Colonic mucosa (tissue), 4 donors: Measurements from ENCODE around the gene GNG7. TPM values are rescaled to one million over a fixed set of nuclear protein-coding genes. Genes with fewer than 3 reads are reported as not detected.

Experiments
- DNase-seq: peaks from one replicate; pipeline ENCODE4 v3.0.0-alpha.2; 2020
- H3K27ac ChIP-seq: fragments of 200-600 bp; one replicate; pipeline ENCODE4 v1.8.0; 2021
- H3K27me3 ChIP-seq: fragments of 200-600 bp; one replicate; pipeline ENCODE4 v1.8.0; 2021
- H3K36me3 ChIP-seq: fragments of 200-600 bp; one replicate; pipeline ENCODE4 v1.8.0; 2021
- H3K4me1 ChIP-seq: fragments of 200-600 bp; one replicate; pipeline ENCODE4 v1.8.0; 2021; ENCODE audit warnings: mild to moderate bottlenecking
- H3K4me3 ChIP-seq: fragments of 200-600 bp; one replicate; pipeline ENCODE4 v1.8.0; 2021
- H3K9ac ChIP-seq, 2 donors: one replicate each; pipeline ENCODE4 v1.7.0; 2013; ENCODE audit warnings: control low read depth in 2 of 2, low read depth in 2 of 2, low read length in 2 of 2
- H3K9me3 ChIP-seq: fragments of 200-600 bp; one replicate; pipeline ENCODE4 v1.8.0; 2021
- CTCF ChIP-seq: fragments of 200-600 bp; IDR thresholded peaks from one replicate; pipeline ENCODE4 v1.8.0; 2022; ENCODE audit warnings: antibody characterized with exemption, mild to moderate bottlenecking
- intact Hi-C: fragments of 100-400 bp; cut with DNase I; formaldehyde crosslinking; loops from one replicate; pipeline ENCODE4 v1.14.1; 2022
- total RNA-seq, 2 donors: library from RNA; stranded (reverse); fragmentation: NEBNext Ultra II Directional in 1 of 2; extraction: Animal tissue kit (Norgen Biotek cat#: 25700) in 1 of 2; gene quantifications; one replicate each; pipeline ENCODE4 v1.2.1, GENCODE V29; 2021
- donor health status: healthy.
- donor health status: DM: no; HTN: no; CAD: no.
- donor health status: DM: no; HTN: no; CAD: no.

The GNG7 gene
- total RNA-seq, 2 donors from 2014 or later, result 1.5 to 3.2 TPM

GRCh38 chr19:2720777-2721569 lies 18.5 kb upstream of the GNG7 start, which contains the start of gene DIRAS1:
Gene DIRAS1, minus strand, starts transcription at chr19:2721372. Its CDS starts 3,566 bp downstream, at chr19:2717806.
- Histone ChIP-seq H3K9me3 (no peaks in the 10 kb centered on the region), H3K9ac (peak within 1 kb of the TSS in 1 of 2 donors; percentile 12), H3K4me3 (no peak within 1 kb of the TSS), H3K4me1 (no peaks in the 10 kb centered on the region), H3K27me3 (peaks cover 24% of the 10 kb centered on the region), H3K36me3 (no peaks in the 10 kb centered on the region), H3K27ac (no peak within 1 kb of the TSS)
- no peak for DNase-seq
- no peak for TF ChIP-seq CTCF
- intact Hi-C loops, result no loop called here

GRCh38 chr19:2719920-2720776 lies 17.7 kb upstream of the GNG7 start:
- Histone ChIP-seq H3K4me1 (no peaks in the 10 kb centered on the region), H3K4me3 (no peak overlapping the region), H3K9me3 (no peaks in the 10 kb centered on the region), H3K36me3 (no peaks in the 10 kb centered on the region), H3K9ac (no peak overlapping the region), H3K27ac (no peak overlapping the region), H3K27me3 (peaks cover 24% of the 10 kb centered on the region)
- intact Hi-C loops, result no loop called here
- no peak for TF ChIP-seq CTCF
- no peak for DNase-seq

GRCh38 chr19:2719232-2719735 lies 16.8 kb upstream of the GNG7 start:
- Histone ChIP-seq H3K27me3 (peaks cover 24% of the 10 kb centered on the region), H3K9ac (no peak overlapping the region), H3K4me3 (no peak overlapping the region), H3K36me3 (no peaks in the 10 kb centered on the region), H3K4me1 (no peaks in the 10 kb centered on the region), H3K9me3 (no peaks in the 10 kb centered on the region), H3K27ac (no peak overlapping the region)
- DNase-seq, result no peak
- no peak for TF ChIP-seq CTCF
- intact Hi-C loops, result no loop called here

- no peak for TF ChIP-seq CTCF
- Histone ChIP-seq H3K27me3 (peaks cover 24% of the 10 kb centered on the region), H3K9ac (no peak overlapping the region), H3K27ac (no peak overlapping the region), H3K4me3 (no peak overlapping the region), H3K9me3 (no peaks in the 10 kb centered on the region), H3K4me1 (no peaks in the 10 kb centered on the region), H3K36me3 (no peaks in the 10 kb centered on the region)
- intact Hi-C loops, result no loop called here
- DNase-seq, result no peak
These were observed 15.4 kb upstream of the GNG7 start for GRCh38 chr19:2717638-2718541.
